AG09319 (cell line): Measurements from ENCODE around the gene MAPK13.

Experiments used
- DNase-seq: peaks from one replicate; pipeline ENCODE4 v3.0.0-alpha.2; 2010; ENCODE audit warnings: low read depth; ENCODE audit errors: extremely low read depth
- CTCF ChIP-seq: IDR thresholded peaks from 2 replicates; pipeline ENCODE4 v1.5.1; 2011; ENCODE audit warnings: low read depth, mild to moderate bottlenecking, inconsistent platforms, low read length, moderate library complexity

Gene MAPK13

DNA sequence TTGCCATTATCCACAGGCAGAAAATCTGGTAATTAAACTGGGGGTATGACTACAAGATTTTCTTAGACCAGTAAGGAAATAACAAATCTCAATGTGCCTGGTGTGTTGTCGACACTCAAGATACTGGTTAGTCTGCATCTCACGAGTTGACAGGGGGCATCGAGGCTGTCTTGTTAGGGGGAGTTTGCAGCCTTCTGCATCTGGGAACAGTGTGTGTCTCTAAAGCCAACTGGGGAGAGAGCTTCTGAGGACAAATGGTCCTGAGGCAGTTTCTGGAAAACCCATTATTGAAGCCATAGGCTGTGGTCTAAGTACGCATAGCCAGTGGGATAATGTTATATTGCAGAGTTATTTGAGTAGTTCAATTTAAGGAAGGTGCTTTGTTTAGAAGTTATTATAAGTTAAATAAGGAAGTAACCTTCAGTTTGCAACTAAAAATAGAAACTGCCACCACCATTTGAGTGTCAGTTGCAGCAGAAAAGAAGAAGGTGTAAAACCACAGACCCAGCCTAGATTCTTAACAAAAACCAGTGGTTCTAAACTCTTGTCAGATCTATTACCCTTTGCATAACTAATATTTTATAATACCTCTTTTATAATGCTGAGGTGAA is 15.4 kb upstream of the MAPK13 start:
- DNase-seq = no peak

DNA sequence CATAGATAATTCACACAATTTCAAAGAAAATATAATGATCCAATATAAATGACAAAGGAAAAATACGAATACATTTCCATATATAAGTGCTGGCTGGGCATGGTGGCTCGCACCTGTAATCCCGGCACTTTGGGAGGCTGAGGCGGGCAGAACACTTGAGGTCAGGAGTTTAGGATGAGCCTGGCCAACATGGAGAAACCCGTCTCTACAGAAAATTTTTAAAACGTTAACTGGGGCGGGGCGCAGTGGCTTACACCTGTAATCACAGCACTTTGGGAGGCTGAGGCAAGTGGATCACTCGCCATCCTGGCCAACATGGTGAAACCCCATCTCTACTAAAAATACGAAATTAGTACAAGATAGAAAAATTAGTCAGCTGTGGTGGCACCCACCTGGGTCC is 14.9 kb upstream of the MAPK13 start:
- TF ChIP-seq CTCF = no peak

More for the DNA sequence above, 15.4 kb upstream of the MAPK13 start:
- TF ChIP-seq CTCF = no peak

GRCh38 chr6:36116066-36116864 is 14.0 kb upstream of the MAPK13 start:
- TF ChIP-seq CTCF = no peak
- no peak for DNase-seq

More for the DNA sequence above, 14.9 kb upstream of the MAPK13 start:
- DNase-seq = no peak

GRCh38 chr6:36116943-36117342 is 13.4 kb upstream of the MAPK13 start:
- no peak for DNase-seq
- TF ChIP-seq CTCF = no peak

- no peak for DNase-seq
Measured at GRCh38 chr6:36117658-36118549, 12.4 kb upstream of the MAPK13 start.

DNA sequence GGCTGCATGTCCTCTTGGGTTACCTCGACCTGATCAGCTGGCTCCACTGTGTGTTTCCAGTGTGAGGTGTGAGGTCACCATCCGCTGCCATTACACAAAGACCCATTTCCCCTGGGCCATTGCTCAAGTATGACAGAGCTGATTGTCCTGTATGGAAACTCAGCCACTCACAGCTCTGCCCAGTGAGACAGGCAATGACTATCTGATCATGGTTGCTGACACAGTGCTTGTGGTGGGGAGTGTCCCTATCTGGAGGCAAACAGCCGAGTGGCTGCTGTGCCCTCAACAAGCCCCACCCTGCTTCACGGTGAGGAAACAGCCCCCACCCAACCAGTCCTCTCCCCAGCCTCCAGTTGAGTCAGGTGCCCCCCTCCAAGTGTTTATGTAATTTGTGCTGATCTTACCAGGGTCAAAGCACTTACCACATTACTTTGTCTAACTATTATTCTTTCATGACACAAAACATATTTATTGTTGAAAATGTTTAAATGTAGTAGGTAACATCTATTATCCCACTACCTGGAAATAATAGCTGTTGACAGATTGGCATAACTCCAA is 11.7 kb upstream of the MAPK13 start:
- no peak for TF ChIP-seq CTCF
- DNase-seq = no peak

More at GRCh38 chr6:36117658-36118549, 12.4 kb upstream of the MAPK13 start:
- no peak for TF ChIP-seq CTCF
